Loucy (cell line): Measurements from ENCODE around the gene GRIA3.

Experiments used
- EZH2phosphoT487 ChIP-seq: fragments of 200-600 bp; IDR thresholded peaks from 2 replicates; pipeline ENCODE4 v1.6.1; 2018; ENCODE audit warnings: antibody characterized with exemption, mild to moderate bottlenecking, moderate library complexity, borderline replicate concordance
- TF ChIP-seq, protein P1 (sequence below): fragments of 200-600 bp; sonication (generic); conservative IDR thresholded peaks from 2 replicates; pipeline ENCODE4 v1.5.1; 2014; ENCODE audit warnings: mild to moderate bottlenecking, antibody characterized with exemption, low read length

DNA sequence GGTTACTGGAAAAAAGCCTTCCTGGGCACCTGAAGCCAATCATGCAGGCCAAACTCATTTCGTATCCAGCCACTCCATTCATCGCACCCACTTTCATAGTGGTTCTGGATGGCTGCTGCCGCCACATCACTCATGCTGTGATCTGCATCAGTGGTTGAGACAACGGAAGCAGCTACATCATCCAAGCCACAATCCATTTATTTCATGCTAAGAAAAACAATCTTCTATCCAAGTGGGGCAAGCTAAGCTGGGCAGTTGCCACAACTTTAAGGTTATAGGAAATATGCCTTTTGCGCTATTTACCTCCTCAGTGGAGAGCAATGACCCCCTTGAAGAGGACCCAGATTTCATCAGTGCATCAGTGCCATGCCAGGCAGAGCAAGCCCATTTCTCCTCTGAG lies 124.6 kb downstream of the GRIA3 start:
- TF ChIP-seq, protein P1, sequence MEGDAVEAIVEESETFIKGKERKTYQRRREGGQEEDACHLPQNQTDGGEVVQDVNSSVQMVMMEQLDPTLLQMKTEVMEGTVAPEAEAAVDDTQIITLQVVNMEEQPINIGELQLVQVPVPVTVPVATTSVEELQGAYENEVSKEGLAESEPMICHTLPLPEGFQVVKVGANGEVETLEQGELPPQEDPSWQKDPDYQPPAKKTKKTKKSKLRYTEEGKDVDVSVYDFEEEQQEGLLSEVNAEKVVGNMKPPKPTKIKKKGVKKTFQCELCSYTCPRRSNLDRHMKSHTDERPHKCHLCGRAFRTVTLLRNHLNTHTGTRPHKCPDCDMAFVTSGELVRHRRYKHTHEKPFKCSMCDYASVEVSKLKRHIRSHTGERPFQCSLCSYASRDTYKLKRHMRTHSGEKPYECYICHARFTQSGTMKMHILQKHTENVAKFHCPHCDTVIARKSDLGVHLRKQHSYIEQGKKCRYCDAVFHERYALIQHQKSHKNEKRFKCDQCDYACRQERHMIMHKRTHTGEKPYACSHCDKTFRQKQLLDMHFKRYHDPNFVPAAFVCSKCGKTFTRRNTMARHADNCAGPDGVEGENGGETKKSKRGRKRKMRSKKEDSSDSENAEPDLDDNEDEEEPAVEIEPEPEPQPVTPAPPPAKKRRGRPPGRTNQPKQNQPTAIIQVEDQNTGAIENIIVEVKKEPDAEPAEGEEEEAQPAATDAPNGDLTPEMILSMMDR = no peak
- TF ChIP-seq EZH2phosphoT487 = no peak
